Nephron (organoid): Measurements from ENCODE around the gene BSPRY.
"Not testable (repeated sequence)": the region's sequence is repeated elsewhere in the genome, so short reads cannot be mapped to it uniquely, and the experiment has no call there.

Experiments used
- H3K27ac Mint-ChIP-seq, 3 experiments: 2 replicates each; pipeline ENCODE4 v1.8.0; 2020; ENCODE audit warnings: mixed read lengths in 3 of 3, mild to moderate bottlenecking in 2 of 3, moderate library complexity in 1 of 3
- H3K27me3 Mint-ChIP-seq: 2 replicates; pipeline ENCODE4 v1.8.0; 2021; ENCODE audit warnings: low read depth, mild to moderate bottlenecking, moderate library complexity, mixed read lengths
- H3K36me3 Mint-ChIP-seq: 2 replicates; pipeline ENCODE4 v1.8.0; 2020; ENCODE audit warnings: low read depth, mixed read lengths
- H3K4me1 Mint-ChIP-seq: 2 replicates; pipeline ENCODE4 v1.8.0; 2020; ENCODE audit warnings: mixed read lengths
- H3K4me3 Mint-ChIP-seq, 3 experiments: 2 replicates each; pipeline ENCODE4 v1.8.0; 2020; ENCODE audit warnings: mild to moderate bottlenecking in 3 of 3, mixed read lengths in 3 of 3, moderate library complexity in 2 of 3
- H3K9me3 Mint-ChIP-seq: 2 replicates; pipeline ENCODE4 v1.8.0; 2020; ENCODE audit warnings: mixed read lengths
- TF ChIP-seq, protein P1 (sequence below), 3 experiments: fragments of 200-600 bp; sonication (generic); IDR thresholded peaks; one replicate each; pipeline ENCODE4 v1.5.0; 2021; ENCODE audit warnings: antibody characterized with exemption in 3 of 3; ENCODE audit not compliant: unreplicated experiment in 3 of 3

The BSPRY gene

DNA sequence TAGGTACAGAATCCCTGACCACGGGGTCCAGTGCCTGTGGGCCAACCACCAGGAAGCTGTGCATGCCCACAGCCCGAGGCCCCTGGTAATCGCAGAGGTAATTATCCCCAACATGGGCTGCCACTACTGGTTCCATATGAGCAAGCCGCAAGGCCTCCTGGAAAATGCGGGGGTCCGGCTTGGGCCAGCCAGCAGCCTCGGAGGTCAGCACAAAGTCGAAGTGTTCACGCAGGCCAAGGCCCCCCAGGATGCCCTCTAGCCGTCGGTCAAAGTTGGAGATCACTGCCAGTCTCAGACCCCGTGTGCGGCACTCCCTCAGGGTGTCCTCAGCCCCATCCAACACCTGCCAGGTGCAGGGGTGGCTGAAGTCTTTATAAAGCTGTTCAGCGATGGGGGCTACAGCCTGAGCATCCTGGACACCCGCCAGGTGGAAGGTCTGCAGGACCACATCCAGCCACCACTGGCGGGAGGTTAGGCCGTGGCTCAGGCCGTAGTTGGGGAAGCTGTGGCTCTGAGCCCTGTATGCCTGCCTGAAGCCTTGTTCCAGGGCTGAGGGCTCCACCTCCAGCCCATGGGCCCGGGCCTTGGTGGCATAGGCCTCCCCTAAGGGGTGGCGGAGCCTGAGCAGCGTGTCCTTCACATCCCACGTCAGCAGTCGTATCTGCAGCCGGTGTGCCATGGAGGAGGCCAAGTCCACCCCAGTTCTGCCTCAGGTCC lies 24.5 kb downstream of the BSPRY start:
- Mint-ChIP-seq H3K36me3 (peaks cover 10% of the 10 kb centered on the region), H3K9me3 (no peaks in the 10 kb centered on the region), H3K4me1 (peaks cover 8% of the 10 kb centered on the region), H3K27me3 (peaks cover 4% of the 10 kb centered on the region), H3K4me3 (peak overlapping the region in 1 of 3 experiments; percentile 76), H3K27ac (peak overlapping the region in 2 of 3 experiments; percentile 2 to 56)
- TF ChIP-seq, protein P1, sequence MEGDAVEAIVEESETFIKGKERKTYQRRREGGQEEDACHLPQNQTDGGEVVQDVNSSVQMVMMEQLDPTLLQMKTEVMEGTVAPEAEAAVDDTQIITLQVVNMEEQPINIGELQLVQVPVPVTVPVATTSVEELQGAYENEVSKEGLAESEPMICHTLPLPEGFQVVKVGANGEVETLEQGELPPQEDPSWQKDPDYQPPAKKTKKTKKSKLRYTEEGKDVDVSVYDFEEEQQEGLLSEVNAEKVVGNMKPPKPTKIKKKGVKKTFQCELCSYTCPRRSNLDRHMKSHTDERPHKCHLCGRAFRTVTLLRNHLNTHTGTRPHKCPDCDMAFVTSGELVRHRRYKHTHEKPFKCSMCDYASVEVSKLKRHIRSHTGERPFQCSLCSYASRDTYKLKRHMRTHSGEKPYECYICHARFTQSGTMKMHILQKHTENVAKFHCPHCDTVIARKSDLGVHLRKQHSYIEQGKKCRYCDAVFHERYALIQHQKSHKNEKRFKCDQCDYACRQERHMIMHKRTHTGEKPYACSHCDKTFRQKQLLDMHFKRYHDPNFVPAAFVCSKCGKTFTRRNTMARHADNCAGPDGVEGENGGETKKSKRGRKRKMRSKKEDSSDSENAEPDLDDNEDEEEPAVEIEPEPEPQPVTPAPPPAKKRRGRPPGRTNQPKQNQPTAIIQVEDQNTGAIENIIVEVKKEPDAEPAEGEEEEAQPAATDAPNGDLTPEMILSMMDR (IDR thresholded peaks at IDR 0.05; ENCODE audit: unreplicated experiment in 3 of 3), result no peak

GRCh38 chr9:113375057-113376023 lies 26.0 kb downstream of the BSPRY start:
- H3K27ac Mint-ChIP-seq, result peak overlapping the region in 2 of 3 experiments; percentile 54 to 88
- H3K9me3 Mint-ChIP-seq, result no peaks in the 10 kb centered on the region
- peaks cover 20% of the 10 kb centered on the region for H3K4me1 Mint-ChIP-seq
- peaks cover 10% of the 10 kb centered on the region for H3K36me3 Mint-ChIP-seq
- peak overlapping the region; percentile 85 to 93 (median 93) for H3K4me3 Mint-ChIP-seq
- TF ChIP-seq, protein P1 (IDR thresholded peaks at IDR 0.05; ENCODE audit: unreplicated experiment in 3 of 3), result no peak
- no peaks in the 10 kb centered on the region for H3K27me3 Mint-ChIP-seq

DNA sequence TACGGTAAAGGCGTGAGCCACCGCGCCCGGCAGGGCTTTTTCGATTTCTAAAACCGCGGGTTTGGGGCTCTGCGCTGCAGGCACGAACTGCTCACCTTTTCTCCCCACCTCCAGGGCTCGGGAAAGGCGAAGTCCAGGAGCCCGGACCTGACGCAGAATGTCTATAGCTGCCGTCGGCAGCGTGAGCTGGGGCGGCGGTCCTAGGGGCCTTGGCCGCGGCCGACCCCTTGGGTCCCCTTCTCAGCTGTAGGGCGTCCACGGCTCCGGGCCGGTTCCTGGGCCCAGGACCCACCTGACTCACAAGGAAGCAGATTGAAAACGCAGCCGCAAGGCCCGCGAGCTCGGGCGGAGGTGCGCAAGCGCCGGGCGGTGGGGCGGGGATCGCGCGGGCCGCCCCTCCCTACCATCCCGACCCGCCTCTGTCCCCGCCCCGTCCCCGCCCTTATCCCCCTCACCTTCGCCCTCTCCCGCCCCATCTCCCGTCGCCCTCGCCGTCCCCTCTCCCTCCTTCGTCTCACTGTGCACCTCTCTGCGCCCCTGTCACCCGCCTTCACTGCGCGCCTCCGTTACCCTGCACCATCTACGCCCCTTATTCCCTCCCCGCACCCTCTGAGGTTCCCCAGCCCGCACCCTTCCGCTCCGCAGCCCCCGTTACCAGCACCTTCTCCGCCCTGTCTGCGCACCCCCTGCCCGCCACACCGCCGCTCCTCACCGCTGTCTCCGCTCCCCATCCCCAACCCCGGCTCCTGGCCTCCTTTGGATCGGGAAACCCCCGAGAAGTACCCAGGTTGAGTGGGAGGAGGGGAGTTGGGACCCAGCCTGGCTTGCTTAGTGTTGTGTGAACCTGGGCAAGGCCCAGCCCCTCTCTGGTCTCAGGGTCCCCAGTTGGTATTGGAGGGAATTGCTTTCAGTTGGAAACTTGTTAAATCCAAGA lies 27.6 kb downstream of the BSPRY start, which contains the start of gene HDHD3:
TSS of gene HDHD3 (minus strand) at position 353 of the 934 bp plus-strand sequence. CDS start 2,632 bp downstream, outside the sequence.
- TF ChIP-seq, protein P1 (IDR thresholded peaks at IDR 0.05; ENCODE audit: unreplicated experiment in 3 of 3), result no peak
- peaks cover 20% of the 10 kb centered on the region for H3K4me1 Mint-ChIP-seq
- H3K27me3 Mint-ChIP-seq, result no peaks in the 10 kb centered on the region
- peaks cover 10% of the 10 kb centered on the region for H3K36me3 Mint-ChIP-seq
- H3K27ac Mint-ChIP-seq, result peak within 1 kb of the TSS; percentile 73 to 94 (median 88)
- peak within 1 kb of the TSS; percentile 89 to 93 (median 93) for H3K4me3 Mint-ChIP-seq
- H3K9me3 Mint-ChIP-seq, result no peaks in the 10 kb centered on the region

- not testable (repeated sequence) for H3K36me3 Mint-ChIP-seq, H3K9me3 Mint-ChIP-seq, H3K27me3 Mint-ChIP-seq
- Mint-ChIP-seq H3K4me1 (peaks cover 20% of the 10 kb centered on the region), H3K27ac (peak overlapping the region; percentile 63 to 99 (median 90)), H3K4me3 (peak overlapping the region; percentile 0 to 50 (median 35))
Measured at GRCh38 chr9:113379094-113379828, 29.9 kb downstream of the BSPRY start.

DNA sequence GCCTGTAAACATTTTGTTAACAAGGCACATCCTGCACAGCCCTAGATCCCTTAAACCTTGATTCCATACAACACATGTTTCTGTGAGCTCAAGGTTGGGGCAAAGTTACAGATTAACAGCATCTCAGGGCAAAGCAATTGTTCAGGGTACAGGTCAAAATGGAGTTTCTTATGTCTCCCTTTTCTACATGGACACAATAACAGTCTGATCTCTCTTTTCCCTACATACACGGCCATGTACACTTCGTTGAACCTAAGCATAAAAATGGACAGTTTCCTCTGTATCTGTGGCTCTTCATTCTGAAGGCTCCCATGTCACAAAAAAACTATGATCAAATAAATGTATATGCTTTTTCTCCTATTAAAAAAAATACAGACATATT lies 30.5 kb downstream of the BSPRY start:
- Mint-ChIP-seq H3K4me1 (peaks cover 20% of the 10 kb centered on the region), H3K27ac (peak overlapping the region; percentile 63 to 99 (median 90)), H3K4me3 (peak overlapping the region in 2 of 3 experiments; percentile 35 to 37)
- H3K36me3 Mint-ChIP-seq, H3K27me3 Mint-ChIP-seq, H3K9me3 Mint-ChIP-seq: not testable (repeated sequence)

GRCh38 chr9:113380869-113381378 lies 31.6 kb downstream of the BSPRY start:
- peak overlapping the region in 2 of 3 experiments; percentile 35 to 99 for H3K27ac Mint-ChIP-seq
- H3K9me3 Mint-ChIP-seq, result no peaks in the 10 kb centered on the region
- no peak overlapping the region for H3K4me3 Mint-ChIP-seq
- peaks cover 14% of the 10 kb centered on the region for H3K4me1 Mint-ChIP-seq
- no peaks in the 10 kb centered on the region for H3K36me3 Mint-ChIP-seq
- TF ChIP-seq, protein P1 (IDR thresholded peaks at IDR 0.05; ENCODE audit: unreplicated experiment in 3 of 3), result no peak
- H3K27me3 Mint-ChIP-seq, result no peaks in the 10 kb centered on the region

- not testable (repeated sequence) for H3K4me3 Mint-ChIP-seq, H3K27me3 Mint-ChIP-seq, H3K9me3 Mint-ChIP-seq, H3K36me3 Mint-ChIP-seq
- H3K4me1 Mint-ChIP-seq, result peaks cover 14% of the 10 kb centered on the region
- H3K27ac Mint-ChIP-seq, result peak overlapping the region in 2 of 3 experiments; percentile 86 to 99
Measured at GRCh38 chr9:113381441-113381840, 32.1 kb downstream of the BSPRY start.
